ENCODE data around the gene CR1. TPM values are rescaled to one million over a fixed set of nuclear protein-coding genes. Genes with fewer than 3 reads are reported as not detected.
A peak's percentile ranks its signal among the peaks of the same experiment; 100 is the strongest.

CR1 gene
- total and polyA plus RNA-seq, 9 of the 15 experiments (the other 6 are each of a cell fraction or from before 2014, with no cell fraction given): 0.07 to 0.47 (median 0.18) TPM

GRCh38 chr1:207519505-207520399 lies 23.8 kb downstream of the CR1 start (continued):
- TF ChIP-seq ATF6 (CRISPR knock-in tag; IDR thresholded peaks at IDR 0.05) (no peak), CHD4 (IDR thresholded peaks at IDR 0.05; ENCODE audit: insufficient read depth, insufficient replicate concordance, low read depth, low read length, poor library complexity, severe bottlenecking) (no peak), CTBP1 (IDR thresholded peaks at IDR 0.05; ENCODE audit: borderline replicate concordance) (peak; percentile 87), ERF (CRISPR knock-in tag; IDR thresholded peaks at IDR 0.05) (0 out of 2 replicates have a peak, but pooled peaks have one; percentile 25), CAMTA2 (CRISPR knock-in tag; conservative IDR thresholded peaks at IDR 0.05) (no peak), E2F5 (CRISPR knock-in tag; IDR thresholded peaks at IDR 0.05) (no peak), ESRRB (CRISPR knock-in tag; IDR thresholded peaks at IDR 0.05; ENCODE audit: borderline replicate concordance) (no peak), CCNT2 (IDR thresholded peaks at IDR 0.05; ENCODE audit: borderline replicate concordance, extremely low read depth, insufficient read length, low read depth, low read length) (peak; percentile 71), NR3C1 (CRISPR knock-in tag; IDR thresholded peaks at IDR 0.05) (no peak), ZNF324 (CRISPR knock-in tag; IDR thresholded peaks at IDR 0.05) (no peak), IRF9 (tag; IDR thresholded peaks at IDR 0.05) (no peak), TOE1 (IDR thresholded peaks at IDR 0.05; ENCODE audit: borderline replicate concordance) (peak; percentile 60; the same call in 1 of the 2 replicates), TOE1 (CRISPR knock-in tag; IDR thresholded peaks at IDR 0.05; ENCODE audit: borderline replicate concordance, low read depth) (no peak), ZNF311 (CRISPR knock-in tag; IDR thresholded peaks at IDR 0.05) (peak; percentile 72; the same call in 1 of the 2 replicates), TAF1 (IDR thresholded peaks at IDR 0.05; ENCODE audit: control insufficient read depth, extremely low read depth, insufficient read depth, low read length, severe bottlenecking) (peak; percentile 67), RBM14 (IDR thresholded peaks at IDR 0.05; ENCODE audit: borderline replicate concordance, insufficient read depth, low read depth, low read length) (no peak), ZNF586 (CRISPR knock-in tag; conservative IDR thresholded peaks at IDR 0.05) (no peak), KLF10 (CRISPR knock-in tag; IDR thresholded peaks at IDR 0.05) (no peak)
- TF ChIP-seq, protein P1, sequence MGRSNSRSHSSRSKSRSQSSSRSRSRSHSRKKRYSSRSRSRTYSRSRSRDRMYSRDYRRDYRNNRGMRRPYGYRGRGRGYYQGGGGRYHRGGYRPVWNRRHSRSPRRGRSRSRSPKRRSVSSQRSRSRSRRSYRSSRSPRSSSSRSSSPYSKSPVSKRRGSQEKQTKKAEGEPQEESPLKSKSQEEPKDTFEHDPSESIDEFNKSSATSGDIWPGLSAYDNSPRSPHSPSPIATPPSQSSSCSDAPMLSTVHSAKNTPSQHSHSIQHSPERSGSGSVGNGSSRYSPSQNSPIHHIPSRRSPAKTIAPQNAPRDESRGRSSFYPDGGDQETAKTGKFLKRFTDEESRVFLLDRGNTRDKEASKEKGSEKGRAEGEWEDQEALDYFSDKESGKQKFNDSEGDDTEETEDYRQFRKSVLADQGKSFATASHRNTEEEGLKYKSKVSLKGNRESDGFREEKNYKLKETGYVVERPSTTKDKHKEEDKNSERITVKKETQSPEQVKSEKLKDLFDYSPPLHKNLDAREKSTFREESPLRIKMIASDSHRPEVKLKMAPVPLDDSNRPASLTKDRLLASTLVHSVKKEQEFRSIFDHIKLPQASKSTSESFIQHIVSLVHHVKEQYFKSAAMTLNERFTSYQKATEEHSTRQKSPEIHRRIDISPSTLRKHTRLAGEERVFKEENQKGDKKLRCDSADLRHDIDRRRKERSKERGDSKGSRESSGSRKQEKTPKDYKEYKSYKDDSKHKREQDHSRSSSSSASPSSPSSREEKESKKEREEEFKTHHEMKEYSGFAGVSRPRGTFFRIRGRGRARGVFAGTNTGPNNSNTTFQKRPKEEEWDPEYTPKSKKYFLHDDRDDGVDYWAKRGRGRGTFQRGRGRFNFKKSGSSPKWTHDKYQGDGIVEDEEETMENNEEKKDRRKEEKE (IDR thresholded peaks at IDR 0.05; ENCODE audit: borderline replicate concordance in 1 of 2, control insufficient read depth in 1 of 2, low read depth in 2 of 2, low read length in 1 of 2): 0 out of 4 replicates have a peak, but pooled peaks of 1 of the 2 experiments have one; percentile 67
